ENCODE measurements around the gene SDHB. TPM values are rescaled to one million over a fixed set of nuclear protein-coding genes. Genes with fewer than 3 reads are reported as not detected.

SDHB gene
- polyA plus RNA-seq, 3 donors: 116 to 275 (median 241) TPM

DNA sequence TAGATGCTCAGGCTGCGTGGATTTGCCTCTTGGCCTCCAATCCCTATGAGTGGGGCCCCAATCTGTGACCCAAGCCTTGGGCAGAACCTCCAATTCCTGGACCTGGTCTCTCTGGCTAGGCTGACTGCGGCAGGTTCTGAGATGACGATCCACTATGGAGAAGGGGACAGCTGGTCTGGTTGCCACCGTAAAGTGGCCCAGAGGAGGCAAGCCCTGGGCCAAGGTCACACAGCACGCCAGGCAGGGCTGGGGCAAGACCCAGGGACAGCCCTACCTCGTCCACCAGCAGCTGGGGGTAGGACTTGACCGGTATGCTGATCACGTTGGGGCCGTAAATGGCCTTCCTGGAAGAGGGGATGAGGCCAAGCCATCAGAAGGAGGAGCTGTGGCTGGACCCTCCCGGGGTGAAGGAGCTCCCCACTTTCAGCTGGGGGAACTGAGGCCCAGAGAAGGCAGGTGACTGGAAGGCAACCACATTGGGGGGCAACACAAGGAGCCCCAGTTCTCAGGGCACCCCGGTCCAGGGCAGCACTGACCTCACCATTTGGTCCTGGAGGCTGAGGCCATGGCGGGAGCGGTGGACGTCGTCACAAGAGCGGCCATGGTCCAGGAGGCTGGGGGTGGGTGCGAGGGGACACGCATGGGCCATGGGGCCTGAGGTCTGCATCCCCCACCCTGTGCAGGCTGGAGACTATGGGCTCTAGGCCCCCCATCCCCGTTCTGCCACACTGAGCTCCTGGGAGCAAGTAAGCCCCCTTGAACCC lies 51.9 kb downstream of the SDHB start:
- Mint-ChIP-seq H3K27ac (no peak overlapping the region), H3K36me3 (peaks cover 69 to 93% of the 10 kb centered on the region in 2 donors), H3K27me3 (ENCODE audit: low read depth in 3 of 3) (peaks cover 0 to 2% (median 0%) of the 10 kb centered on the region in 3 donors), H3K4me1 (no peaks in the 10 kb centered on the region), H3K4me3 (no peak overlapping the region), H3K9me3 (peaks cover 0 to 2% (median 0%) of the 10 kb centered on the region in 7 donors)
- Histone ChIP-seq H3K9ac (ENCODE audit: insufficient read depth, low read length, poor library complexity, severe bottlenecking) (no peak overlapping the region), H3K79me2 (ENCODE audit: insufficient read depth, low read length) (no peaks in the 10 kb centered on the region), H3K36me3 (replicated peaks in 1 of 2; ENCODE audit: control insufficient read depth in 1 of 2, insufficient read depth in 2 of 2, low read length in 2 of 2) (peaks cover 62 to 91% of the 10 kb centered on the region in 2 donors), H2AFZ (ENCODE audit: insufficient read depth, low read depth, low read length, poor library complexity, severe bottlenecking) (no peak overlapping the region), H3K9me3 (replicated peaks in 1 of 2; ENCODE audit: control insufficient read depth in 1 of 2, insufficient read depth in 1 of 2, low read length in 2 of 2) (no peaks in the 10 kb centered on the region), H3K4me1 (ENCODE audit: control insufficient read depth in 1 of 2, insufficient read depth in 2 of 2, low read length in 2 of 2) (no peaks in the 10 kb centered on the region), H4K20me1 (ENCODE audit: insufficient read depth, low read length) (no peaks in the 10 kb centered on the region), H3K4me3 (replicated peaks in 1 of 3; ENCODE audit: low read depth in 2 of 3, low read length in 3 of 3) (no peak overlapping the region), H3K27me3 (ENCODE audit: control insufficient read depth in 2 of 2, insufficient read depth in 2 of 2, low read length in 2 of 2) (no peaks in the 10 kb centered on the region), H3K27ac (ENCODE audit: low read depth in 1 of 2, low read length in 2 of 2) (no peak overlapping the region), H3K4me2 (replicated peaks; ENCODE audit: extremely low read depth, low read length, poor library complexity, severe bottlenecking) (no peak overlapping the region)
- TF ChIP-seq, protein P1, sequence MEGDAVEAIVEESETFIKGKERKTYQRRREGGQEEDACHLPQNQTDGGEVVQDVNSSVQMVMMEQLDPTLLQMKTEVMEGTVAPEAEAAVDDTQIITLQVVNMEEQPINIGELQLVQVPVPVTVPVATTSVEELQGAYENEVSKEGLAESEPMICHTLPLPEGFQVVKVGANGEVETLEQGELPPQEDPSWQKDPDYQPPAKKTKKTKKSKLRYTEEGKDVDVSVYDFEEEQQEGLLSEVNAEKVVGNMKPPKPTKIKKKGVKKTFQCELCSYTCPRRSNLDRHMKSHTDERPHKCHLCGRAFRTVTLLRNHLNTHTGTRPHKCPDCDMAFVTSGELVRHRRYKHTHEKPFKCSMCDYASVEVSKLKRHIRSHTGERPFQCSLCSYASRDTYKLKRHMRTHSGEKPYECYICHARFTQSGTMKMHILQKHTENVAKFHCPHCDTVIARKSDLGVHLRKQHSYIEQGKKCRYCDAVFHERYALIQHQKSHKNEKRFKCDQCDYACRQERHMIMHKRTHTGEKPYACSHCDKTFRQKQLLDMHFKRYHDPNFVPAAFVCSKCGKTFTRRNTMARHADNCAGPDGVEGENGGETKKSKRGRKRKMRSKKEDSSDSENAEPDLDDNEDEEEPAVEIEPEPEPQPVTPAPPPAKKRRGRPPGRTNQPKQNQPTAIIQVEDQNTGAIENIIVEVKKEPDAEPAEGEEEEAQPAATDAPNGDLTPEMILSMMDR (IDR thresholded peaks at IDR 0.05): no peak
- WGBS (ENCODE audit: insufficient coverage): 98% methylated on average over 16 of the region's 19 CpGs
- no peak for DNase-seq
- intact Hi-C loops (cut with micrococcal nuclease): loop anchor here in 1 of 2 donors (10.0 kb wide), 1 partner anchor 63 kb away; no protein-coding TSS in a partner anchor

DNA sequence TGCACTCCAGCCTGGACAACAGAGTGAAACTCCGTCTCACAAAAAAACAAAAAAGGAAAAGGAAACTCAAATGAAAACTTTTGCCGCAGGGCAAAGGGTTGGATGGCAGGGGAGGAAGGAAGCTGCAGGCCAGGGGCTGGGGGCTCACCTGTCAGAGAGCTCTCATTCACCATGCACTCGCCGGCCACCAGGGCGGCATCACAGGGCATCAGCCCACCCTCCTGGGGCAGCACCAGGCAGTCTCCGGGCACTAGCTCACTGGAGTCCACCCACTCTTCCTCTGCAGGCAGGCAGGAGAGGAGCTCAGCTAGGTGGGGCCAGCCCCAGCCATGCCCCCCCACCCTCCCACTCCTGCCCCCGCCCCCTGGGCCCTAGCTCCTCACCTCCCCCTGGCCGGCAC lies 54.0 kb downstream of the SDHB start:
- Histone ChIP-seq H3K27me3 (ENCODE audit: control insufficient read depth in 2 of 2, insufficient read depth in 2 of 2, low read length in 2 of 2) (no peaks in the 10 kb centered on the region), H3K4me3 (replicated peaks in 1 of 3; ENCODE audit: low read depth in 2 of 3, low read length in 3 of 3) (no peak overlapping the region), H2AFZ (ENCODE audit: insufficient read depth, low read depth, low read length, poor library complexity, severe bottlenecking) (no peak overlapping the region), H3K4me2 (replicated peaks; ENCODE audit: extremely low read depth, low read length, poor library complexity, severe bottlenecking) (no peak overlapping the region), H3K9me3 (replicated peaks in 1 of 2; ENCODE audit: control insufficient read depth in 1 of 2, insufficient read depth in 1 of 2, low read length in 2 of 2) (no peaks in the 10 kb centered on the region), H3K9ac (ENCODE audit: insufficient read depth, low read length, poor library complexity, severe bottlenecking) (no peak overlapping the region), H3K4me1 (ENCODE audit: control insufficient read depth in 1 of 2, insufficient read depth in 2 of 2, low read length in 2 of 2) (no peaks in the 10 kb centered on the region), H3K79me2 (ENCODE audit: insufficient read depth, low read length) (no peaks in the 10 kb centered on the region), H4K20me1 (ENCODE audit: insufficient read depth, low read length) (no peaks in the 10 kb centered on the region), H3K36me3 (replicated peaks in 1 of 2; ENCODE audit: control insufficient read depth in 1 of 2, insufficient read depth in 2 of 2, low read length in 2 of 2) (peaks cover 66 to 97% of the 10 kb centered on the region in 2 donors), H3K27ac (ENCODE audit: low read depth in 1 of 2, low read length in 2 of 2) (no peak overlapping the region)
- no peak for DNase-seq
- Mint-ChIP-seq H3K4me3 (no peak overlapping the region), H3K9me3 (peaks cover 0 to 2% (median 0%) of the 10 kb centered on the region in 7 donors), H3K36me3 (peaks cover 74 to 95% of the 10 kb centered on the region in 2 donors), H3K27ac (peak overlapping the region in 1 of 7 donors; percentile 0), H3K4me1 (no peaks in the 10 kb centered on the region), H3K27me3 (ENCODE audit: low read depth in 3 of 3) (no peaks in the 10 kb centered on the region)
- 91% methylated on average over 5 of the region's 8 CpGs for WGBS (ENCODE audit: insufficient coverage)
- intact Hi-C loops (cut with micrococcal nuclease): loop anchor here in 1 of 2 donors (10.0 kb wide), 1 partner anchor 65 kb away; no protein-coding TSS in a partner anchor
- TF ChIP-seq, protein P1 (IDR thresholded peaks at IDR 0.05): no peak

Measured in CD14-positive monocyte (primary cell).